CD14-positive monocyte (primary cell): ENCODE data around the gene PREX1. TPM values are rescaled to one million over a fixed set of nuclear protein-coding genes. Genes with fewer than 3 reads are reported as not detected.
A peak's percentile ranks its signal among the peaks of the same experiment; 100 is the strongest.

ENCODE experiments used
- DNase-seq, 3 donors: peaks; one replicate each; pipeline ENCODE4 v3.0.0-alpha.2; 2011 to 2022
- H2AFZ ChIP-seq: 2 replicates; pipeline ENCODE4 v1.6.0; 2012; ENCODE audit warnings: mild to moderate bottlenecking, low read depth, low read length, inconsistent platforms; ENCODE audit not compliant: insufficient read depth, poor library complexity, severe bottlenecking
- H3K27ac ChIP-seq, 2 donors: 1 replicate in 1 of 2; 2 replicates in 1 of 2; pipeline ENCODE4 v1.5.1; 2012 to 2013; ENCODE audit warnings: low read length in 2 of 2, control low read depth in 1 of 2, inconsistent platforms in 1 of 2, low read depth in 1 of 2, mild to moderate bottlenecking in 1 of 2
- H3K27me3 ChIP-seq, 2 donors: one replicate each; pipeline versions ENCODE4 v1.6.0 to v1.6.1; 2011 to 2013; ENCODE audit warnings: low read length in 2 of 2; ENCODE audit not compliant: control insufficient read depth in 2 of 2, insufficient read depth in 2 of 2
- H3K36me3 ChIP-seq, 2 donors: replicated peaks in 1 of 2; 1 replicate in 1 of 2; 2 replicates in 1 of 2; pipeline versions ENCODE4 v1.5.1 to v1.6.1; 2012 to 2013; ENCODE audit warnings: low read length in 2 of 2, control low read depth in 1 of 2, inconsistent platforms in 1 of 2, mild to moderate bottlenecking in 1 of 2; ENCODE audit not compliant: insufficient read depth in 2 of 2, control insufficient read depth in 1 of 2
- H3K4me1 ChIP-seq, 2 donors: 1 replicate in 1 of 2; 2 replicates in 1 of 2; pipeline versions ENCODE4 v1.5.1 to v1.6.1; 2012 to 2013; ENCODE audit warnings: low read length in 2 of 2, control low read depth in 1 of 2, inconsistent platforms in 1 of 2, mild to moderate bottlenecking in 1 of 2, moderate library complexity in 1 of 2; ENCODE audit not compliant: insufficient read depth in 2 of 2, control insufficient read depth in 1 of 2
- H3K4me2 ChIP-seq: replicated peaks from 2 replicates; pipeline ENCODE3; 2012; ENCODE audit warnings: low read length, moderate library complexity, mild to moderate bottlenecking; ENCODE audit not compliant: poor library complexity, severe bottlenecking; ENCODE audit errors: extremely low read depth
- H3K4me3 ChIP-seq, 3 experiments: fragments of 200-600 bp in 1 of 3; sonication (generic) in 1 of 3; replicated peaks in 1 of 3; 1 replicate in 2 of 3; 2 replicates in 1 of 3; pipeline ENCODE4 v1.5.1; 2011 to 2013; ENCODE audit warnings: low read length in 3 of 3, mild to moderate bottlenecking in 3 of 3, control low read depth in 2 of 3, low read depth in 2 of 3, inconsistent platforms in 1 of 3, moderate library complexity in 1 of 3
- H3K79me2 ChIP-seq: 2 replicates; pipeline ENCODE4 v1.6.0; 2012; ENCODE audit warnings: mild to moderate bottlenecking, control low read depth, inconsistent platforms, low read length, moderate library complexity; ENCODE audit not compliant: insufficient read depth
- H3K9ac ChIP-seq: 2 replicates; pipeline ENCODE4 v1.6.0; 2017; ENCODE audit warnings: low read length, mild to moderate bottlenecking; ENCODE audit not compliant: insufficient read depth, poor library complexity, severe bottlenecking
- H3K9me3 ChIP-seq, 2 donors: replicated peaks in 1 of 2; 1 replicate in 1 of 2; 2 replicates in 1 of 2; pipeline versions ENCODE4 v1.5.1 to v1.6.1; 2012 to 2013; ENCODE audit warnings: low read length in 2 of 2, control low read depth in 1 of 2; ENCODE audit not compliant: control insufficient read depth in 1 of 2, insufficient read depth in 1 of 2
- H4K20me1 ChIP-seq: 2 replicates; pipeline ENCODE4 v1.6.0; 2012; ENCODE audit warnings: mild to moderate bottlenecking, low read length, control low read depth, moderate library complexity; ENCODE audit not compliant: insufficient read depth
- H3K27ac Mint-ChIP-seq, 7 donors: one replicate each; pipeline ENCODE4 v1.8.0; 2020; ENCODE audit warnings: mild to moderate bottlenecking in 7 of 7, mixed read lengths in 7 of 7, moderate library complexity in 6 of 7, inconsistent platforms in 2 of 7
- H3K27me3 Mint-ChIP-seq, 3 donors: one replicate each; pipeline ENCODE4 v1.8.0; 2021 to 2022; ENCODE audit warnings: low read depth in 3 of 3, mild to moderate bottlenecking in 3 of 3, mixed read lengths in 3 of 3, moderate library complexity in 3 of 3, inconsistent platforms in 1 of 3
- H3K36me3 Mint-ChIP-seq, 2 donors: one replicate each; pipeline ENCODE4 v1.8.0; 2020; ENCODE audit warnings: mixed read lengths in 2 of 2, inconsistent platforms in 1 of 2, mild to moderate bottlenecking in 1 of 2
- H3K4me1 Mint-ChIP-seq: one replicate; pipeline ENCODE4 v1.8.0; 2020; ENCODE audit warnings: mild to moderate bottlenecking, mixed read lengths
- H3K4me3 Mint-ChIP-seq, 2 donors: one replicate each; pipeline ENCODE4 v1.8.0; 2020; ENCODE audit warnings: mild to moderate bottlenecking in 2 of 2, mixed read lengths in 2 of 2, moderate library complexity in 1 of 2
- H3K9me3 Mint-ChIP-seq, 7 donors: one replicate each; pipeline ENCODE4 v1.8.0; 2020 to 2022; ENCODE audit warnings: mixed read lengths in 7 of 7, mild to moderate bottlenecking in 6 of 7, moderate library complexity in 6 of 7, inconsistent platforms in 2 of 7
- WGBS: methylation state at CpG from one replicate; pipeline ENCODE4 v1.1.5; 2013; ENCODE audit warnings: missing lambda C conversion rate; ENCODE audit not compliant: insufficient coverage; 5-methylcytosine and 5-hydroxymethylcytosine counted together
- intact Hi-C, 2 donors: fragments of 100-400 bp; cut with micrococcal nuclease; formaldehyde crosslinking; loops; one replicate each; pipeline versions ENCODE4 v1.15.0 to v1.15.1; 2023
- polyA plus RNA-seq, 3 donors: library from polyadenylated mRNA; depleted of rRNA in 1 of 3; unstranded in 2 of 3; stranded (reverse) in 1 of 3; fragments of 300-500 nt in 2 of 3; fragments of >200 nt in 1 of 3; fragmentation: Illumina TruSeq in 2 of 3; gene quantifications; 1 replicate in 2 of 3; 2 replicates in 1 of 3; pipeline ENCODE4 v1.2.3, GENCODE V29; 2012 to 2021
- TF ChIP-seq, protein P1 (sequence below): fragments of 200-600 bp; IDR thresholded peaks from one replicate; pipeline ENCODE4 v1.8.0; 2022; ENCODE audit warnings: antibody characterized with exemption, mild to moderate bottlenecking

Gene PREX1
- polyA plus RNA-seq, 3 donors, result 24.3 to 114 (median 27.5) TPM

DNA sequence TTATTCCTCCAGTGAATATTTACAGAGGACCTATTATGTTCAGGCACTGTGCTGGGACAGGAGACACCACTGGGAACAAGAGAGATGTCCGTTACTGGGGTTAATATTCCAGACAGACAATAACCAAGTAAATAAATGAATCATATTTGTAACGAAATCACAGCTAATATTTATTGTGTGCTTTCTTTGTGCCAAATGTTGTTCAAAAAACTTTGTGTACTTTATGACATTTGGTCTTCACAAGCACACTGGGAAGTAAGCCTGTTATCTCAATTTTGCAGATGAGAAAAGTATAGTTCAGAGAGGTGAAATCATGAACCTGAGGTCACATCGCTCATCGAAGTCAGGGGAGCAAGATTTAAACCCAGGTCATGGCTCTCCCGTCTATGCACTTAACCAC is 36.5 kb upstream of the PREX1 start:
- Mint-ChIP-seq H3K4me3 (no peak overlapping the region), H3K4me1 (peaks cover 70% of the 10 kb centered on the region), H3K27me3 (peaks cover 0 to 2% (median 0%) of the 10 kb centered on the region in 3 donors), H3K36me3 (peaks cover 0 to 2% of the 10 kb centered on the region in 2 donors), H3K9me3 (peaks cover 0 to 4% (median 0%) of the 10 kb centered on the region in 7 donors), H3K27ac (peak overlapping the region in 1 of 7 donors; percentile 25)
- H3K4me2 ChIP-seq, result no peak overlapping the region
- TF ChIP-seq, protein P1, sequence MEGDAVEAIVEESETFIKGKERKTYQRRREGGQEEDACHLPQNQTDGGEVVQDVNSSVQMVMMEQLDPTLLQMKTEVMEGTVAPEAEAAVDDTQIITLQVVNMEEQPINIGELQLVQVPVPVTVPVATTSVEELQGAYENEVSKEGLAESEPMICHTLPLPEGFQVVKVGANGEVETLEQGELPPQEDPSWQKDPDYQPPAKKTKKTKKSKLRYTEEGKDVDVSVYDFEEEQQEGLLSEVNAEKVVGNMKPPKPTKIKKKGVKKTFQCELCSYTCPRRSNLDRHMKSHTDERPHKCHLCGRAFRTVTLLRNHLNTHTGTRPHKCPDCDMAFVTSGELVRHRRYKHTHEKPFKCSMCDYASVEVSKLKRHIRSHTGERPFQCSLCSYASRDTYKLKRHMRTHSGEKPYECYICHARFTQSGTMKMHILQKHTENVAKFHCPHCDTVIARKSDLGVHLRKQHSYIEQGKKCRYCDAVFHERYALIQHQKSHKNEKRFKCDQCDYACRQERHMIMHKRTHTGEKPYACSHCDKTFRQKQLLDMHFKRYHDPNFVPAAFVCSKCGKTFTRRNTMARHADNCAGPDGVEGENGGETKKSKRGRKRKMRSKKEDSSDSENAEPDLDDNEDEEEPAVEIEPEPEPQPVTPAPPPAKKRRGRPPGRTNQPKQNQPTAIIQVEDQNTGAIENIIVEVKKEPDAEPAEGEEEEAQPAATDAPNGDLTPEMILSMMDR, result no peak
- no peaks in the 10 kb centered on the region for H3K9me3 ChIP-seq
- no peak overlapping the region for H3K4me3 ChIP-seq
- no peaks in the 10 kb centered on the region for H3K79me2 ChIP-seq
- no peaks in the 10 kb centered on the region for H4K20me1 ChIP-seq
- intact Hi-C loops, result loop anchor here in 1 of 2 donors (5.0 kb wide), 1 partner anchor 37 kb away; the partner anchor contains the start of gene PREX1
- no peak for DNase-seq
- no peaks in the 10 kb centered on the region for H3K36me3 ChIP-seq
- H2AFZ ChIP-seq, result no peak overlapping the region
- no CpG with 5 or more reads among the region's 5 CpGs for WGBS
- no peak overlapping the region for H3K27ac ChIP-seq
- H3K4me1 ChIP-seq, result peaks cover 46 to 52% of the 10 kb centered on the region in 2 donors
- no peak overlapping the region for H3K9ac ChIP-seq
- no peaks in the 10 kb centered on the region for H3K27me3 ChIP-seq

DNA sequence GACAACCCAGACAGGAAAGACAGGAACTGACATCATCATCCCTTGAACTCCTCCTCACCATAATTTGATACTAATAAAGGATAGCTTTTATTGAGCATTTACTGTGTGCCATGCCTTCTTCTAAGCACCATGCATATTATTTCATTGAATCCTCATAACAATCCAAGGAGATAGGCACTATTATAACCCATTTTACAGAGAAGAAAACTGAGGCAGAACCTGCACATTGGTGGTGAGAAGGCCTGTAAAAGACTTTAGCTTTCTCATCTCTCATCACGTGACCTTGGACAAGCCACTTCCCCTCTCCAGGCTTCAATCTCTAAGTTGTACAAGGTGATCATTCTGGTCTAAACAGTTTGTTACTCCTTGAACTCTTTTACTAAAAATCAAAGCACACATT is 34.5 kb upstream of the PREX1 start:
- no peak overlapping the region for H3K4me3 Mint-ChIP-seq
- H3K27me3 ChIP-seq, result no peaks in the 10 kb centered on the region
- peak in 2 of 3 donors; percentile 25 to 35 for DNase-seq
- no peaks in the 10 kb centered on the region for H3K79me2 ChIP-seq
- H3K4me1 Mint-ChIP-seq, result peaks cover 75% of the 10 kb centered on the region
- TF ChIP-seq, protein P1, result no peak
- no peaks in the 10 kb centered on the region for H4K20me1 ChIP-seq
- intact Hi-C loops, result loop anchor here in 1 of 2 donors (5.0 kb wide), 1 partner anchor 35 kb away; the partner anchor contains the start of gene PREX1
- H3K27me3 Mint-ChIP-seq, result no peaks in the 10 kb centered on the region
- H3K36me3 ChIP-seq, result no peaks in the 10 kb centered on the region
- peaks cover 63 to 64% of the 10 kb centered on the region in 2 donors for H3K4me1 ChIP-seq
- H3K4me3 ChIP-seq, result no peak overlapping the region
- H3K9me3 Mint-ChIP-seq, result peaks cover 0 to 2% (median 0%) of the 10 kb centered on the region in 7 donors
- H3K9ac ChIP-seq, result no peak overlapping the region
- no peak overlapping the region for H3K27ac ChIP-seq
- no peak overlapping the region for H2AFZ ChIP-seq
- no peak overlapping the region for H3K4me2 ChIP-seq
- H3K36me3 Mint-ChIP-seq, result peaks cover 0 to 2% of the 10 kb centered on the region in 2 donors
- H3K27ac Mint-ChIP-seq, result no peak overlapping the region
- no CpG with 5 or more reads among the region's 1 CpG for WGBS
- H3K9me3 ChIP-seq, result no peaks in the 10 kb centered on the region
